ENCODE measurements around the gene VWC2L.

Gene VWC2L

GRCh38 chr2:214604861-214605260 is 194.0 kb downstream of the VWC2L start:
- no peak for DNase-seq

- no peak for DNase-seq
These were observed 196.2 kb downstream of the VWC2L start for GRCh38 chr2:214607051-214607450.

GRCh38 chr2:214611015-214611414 is 200.2 kb downstream of the VWC2L start:
- no peak for DNase-seq

- DNase-seq = no peak
These were observed 213.4 kb downstream of the VWC2L start for GRCh38 chr2:214624166-214624760.

GRCh38 chr2:214628091-214628490 is 217.2 kb downstream of the VWC2L start:
- no peak for DNase-seq
